RWPE2 (cell line): Measurements from ENCODE around the gene SPCS1.
"Not testable (repeated sequence)": the region's sequence is repeated elsewhere in the genome, so short reads cannot be mapped to it uniquely, and the experiment has no call there.

Source experiments
- ATAC-seq: fragments of 200-7000 bp; cut with Tn5 transposase; 3 replicates; pipeline ENCODE4 v1.9.1; 2021; ENCODE audit warnings: low read depth
- DNase-seq: peaks from one replicate; pipeline ENCODE4 v3.0.0-alpha.2; 2020; ENCODE audit warnings: low spot score
- H3K27ac ChIP-seq: fragments of 450-650 bp; 2 replicates; pipeline ENCODE4 v1.5.1; 2017; ENCODE audit warnings: mild to moderate bottlenecking; ENCODE audit not compliant: poor library complexity, severe bottlenecking
- H3K27me3 ChIP-seq: fragments of 250-450 bp; sonication (Bioruptor Pico); 2 replicates; pipeline ENCODE4 v1.5.1; 2021; ENCODE audit warnings: mild to moderate bottlenecking, moderate library complexity; ENCODE audit not compliant: insufficient read depth, poor library complexity, severe bottlenecking
- H3K36me3 ChIP-seq: fragments of 250-450 bp; sonication (Bioruptor Pico); 2 replicates; pipeline ENCODE4 v1.5.1; 2020; ENCODE audit warnings: low read depth, mild to moderate bottlenecking, moderate library complexity
- H3K4me1 ChIP-seq: fragments of 250-450 bp; sonication (Bioruptor Pico); 2 replicates; pipeline ENCODE4 v1.5.1; 2021; ENCODE audit warnings: mild to moderate bottlenecking, moderate library complexity; ENCODE audit not compliant: insufficient read depth, poor library complexity, severe bottlenecking
- H3K4me3 ChIP-seq: fragments of 250-450 bp; sonication (Bioruptor Pico); 2 replicates; pipeline ENCODE4 v1.5.1; 2021; ENCODE audit warnings: mild to moderate bottlenecking, moderate library complexity; ENCODE audit not compliant: severe bottlenecking
- H3K9me3 ChIP-seq: fragments of 250-450 bp; sonication (Bioruptor Pico); 2 replicates; pipeline ENCODE4 v1.5.1; 2021; ENCODE audit warnings: mild to moderate bottlenecking, moderate library complexity; ENCODE audit not compliant: severe bottlenecking
- TF ChIP-seq, protein P1 (sequence below): fragments of 450-650 bp; IDR thresholded peaks from one replicate; pipeline ENCODE4 v1.5.1; 2017; ENCODE audit warnings: mild to moderate bottlenecking, moderate library complexity; ENCODE audit not compliant: poor library complexity, severe bottlenecking

Gene SPCS1

DNA sequence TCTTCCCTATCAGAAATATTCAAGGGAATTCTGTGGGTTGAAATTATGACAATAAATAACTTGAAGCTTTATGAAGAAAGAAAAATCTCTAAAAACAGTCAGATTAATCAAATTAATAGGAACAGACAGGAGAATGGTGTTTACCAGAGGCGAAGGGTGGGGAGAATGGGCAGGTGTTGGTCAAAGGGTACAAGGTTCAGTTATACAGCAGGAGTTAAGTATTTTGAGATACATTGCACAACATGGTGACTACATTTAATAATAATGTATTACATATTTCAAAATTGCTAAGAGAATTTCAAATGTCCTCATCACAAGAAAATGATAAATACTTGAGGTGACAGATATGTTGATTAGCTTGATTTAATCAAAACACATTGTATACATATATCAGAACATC is 18.6 kb downstream of the SPCS1 start:
- no peak for ATAC-seq
- Histone ChIP-seq H3K4me1 (no peaks in the 10 kb centered on the region), H3K27ac (no peak overlapping the region), H3K4me3 (no peak overlapping the region), H3K36me3 (peaks cover 16% of the 10 kb centered on the region), H3K27me3 (no peaks in the 10 kb centered on the region), H3K9me3 (no peaks in the 10 kb centered on the region)
- TF ChIP-seq, protein P1, sequence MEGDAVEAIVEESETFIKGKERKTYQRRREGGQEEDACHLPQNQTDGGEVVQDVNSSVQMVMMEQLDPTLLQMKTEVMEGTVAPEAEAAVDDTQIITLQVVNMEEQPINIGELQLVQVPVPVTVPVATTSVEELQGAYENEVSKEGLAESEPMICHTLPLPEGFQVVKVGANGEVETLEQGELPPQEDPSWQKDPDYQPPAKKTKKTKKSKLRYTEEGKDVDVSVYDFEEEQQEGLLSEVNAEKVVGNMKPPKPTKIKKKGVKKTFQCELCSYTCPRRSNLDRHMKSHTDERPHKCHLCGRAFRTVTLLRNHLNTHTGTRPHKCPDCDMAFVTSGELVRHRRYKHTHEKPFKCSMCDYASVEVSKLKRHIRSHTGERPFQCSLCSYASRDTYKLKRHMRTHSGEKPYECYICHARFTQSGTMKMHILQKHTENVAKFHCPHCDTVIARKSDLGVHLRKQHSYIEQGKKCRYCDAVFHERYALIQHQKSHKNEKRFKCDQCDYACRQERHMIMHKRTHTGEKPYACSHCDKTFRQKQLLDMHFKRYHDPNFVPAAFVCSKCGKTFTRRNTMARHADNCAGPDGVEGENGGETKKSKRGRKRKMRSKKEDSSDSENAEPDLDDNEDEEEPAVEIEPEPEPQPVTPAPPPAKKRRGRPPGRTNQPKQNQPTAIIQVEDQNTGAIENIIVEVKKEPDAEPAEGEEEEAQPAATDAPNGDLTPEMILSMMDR: no peak
- DNase-seq: no peak

DNA sequence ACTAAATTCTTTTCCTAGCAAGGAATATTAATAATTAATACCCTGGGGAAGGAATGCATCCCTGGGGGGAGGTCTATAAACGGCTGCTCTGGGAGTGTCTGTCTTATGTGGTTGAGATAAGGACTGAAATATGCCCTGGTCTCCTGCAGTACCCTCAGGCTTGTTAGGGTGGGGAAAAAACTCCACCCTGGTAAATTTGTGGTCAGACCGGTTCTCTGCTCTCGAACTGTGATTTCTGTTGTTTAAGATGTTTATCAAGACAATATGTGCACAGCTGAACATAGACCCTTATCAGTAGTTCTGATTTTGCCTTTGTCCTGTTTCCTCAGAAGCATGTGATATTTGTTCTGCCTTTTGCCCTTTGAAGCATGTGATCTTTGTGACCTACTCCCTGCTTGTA is 22.8 kb downstream of the SPCS1 start:
- peaks cover 45% of the 10 kb centered on the region for H3K36me3 ChIP-seq
- not testable (repeated sequence) for ATAC-seq, H3K27me3 ChIP-seq, H3K27ac ChIP-seq, H3K4me1 ChIP-seq, H3K9me3 ChIP-seq, DNase-seq, H3K4me3 ChIP-seq

DNA sequence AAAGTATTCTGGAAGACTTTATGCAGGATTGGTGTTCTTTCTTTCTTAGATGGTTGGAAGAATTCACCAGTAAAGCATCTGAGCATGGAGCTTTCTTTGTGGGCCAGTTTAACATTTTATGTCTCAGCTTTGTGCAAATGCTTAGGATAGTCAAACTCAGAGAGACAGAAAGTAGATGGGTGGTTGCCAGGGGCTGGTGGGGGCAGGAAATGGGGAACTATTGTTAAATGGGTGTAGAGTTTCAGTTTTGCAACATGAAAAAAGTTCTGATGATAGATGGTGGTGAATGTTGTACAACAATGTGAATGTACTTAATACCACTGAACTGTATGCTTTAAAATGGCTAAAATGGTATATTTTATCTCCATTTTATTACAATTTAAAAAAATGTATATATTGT is 24.8 kb downstream of the SPCS1 start:
- Histone ChIP-seq H3K4me1 (no peaks in the 10 kb centered on the region), H3K36me3 (peaks cover 53% of the 10 kb centered on the region), H3K9me3 (no peaks in the 10 kb centered on the region), H3K4me3 (no peak overlapping the region), H3K27ac (no peak overlapping the region), H3K27me3 (no peaks in the 10 kb centered on the region)
- TF ChIP-seq, protein P1: no peak
- DNase-seq: no peak
- ATAC-seq: no peak

DNA sequence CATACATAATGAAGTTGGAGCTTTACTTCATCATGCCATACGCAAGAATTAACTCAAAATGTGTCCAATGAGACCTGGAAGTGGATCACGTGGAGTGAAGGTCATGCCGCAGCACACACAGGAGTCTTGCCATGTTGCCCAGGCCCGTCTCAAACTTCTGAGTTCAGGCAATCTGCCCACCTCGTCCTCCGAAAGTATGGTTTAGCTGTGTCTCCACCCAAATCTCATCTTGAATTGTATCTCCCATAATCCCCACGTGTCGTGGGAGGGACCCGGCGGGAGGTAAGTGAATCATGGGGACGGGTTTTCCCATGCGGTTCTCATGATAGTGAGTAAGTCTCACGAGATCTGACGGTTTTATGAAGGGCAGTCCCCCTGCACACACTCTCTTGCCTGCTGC is 25.7 kb downstream of the SPCS1 start:
- H3K27me3 ChIP-seq: no peaks in the 10 kb centered on the region

DNA sequence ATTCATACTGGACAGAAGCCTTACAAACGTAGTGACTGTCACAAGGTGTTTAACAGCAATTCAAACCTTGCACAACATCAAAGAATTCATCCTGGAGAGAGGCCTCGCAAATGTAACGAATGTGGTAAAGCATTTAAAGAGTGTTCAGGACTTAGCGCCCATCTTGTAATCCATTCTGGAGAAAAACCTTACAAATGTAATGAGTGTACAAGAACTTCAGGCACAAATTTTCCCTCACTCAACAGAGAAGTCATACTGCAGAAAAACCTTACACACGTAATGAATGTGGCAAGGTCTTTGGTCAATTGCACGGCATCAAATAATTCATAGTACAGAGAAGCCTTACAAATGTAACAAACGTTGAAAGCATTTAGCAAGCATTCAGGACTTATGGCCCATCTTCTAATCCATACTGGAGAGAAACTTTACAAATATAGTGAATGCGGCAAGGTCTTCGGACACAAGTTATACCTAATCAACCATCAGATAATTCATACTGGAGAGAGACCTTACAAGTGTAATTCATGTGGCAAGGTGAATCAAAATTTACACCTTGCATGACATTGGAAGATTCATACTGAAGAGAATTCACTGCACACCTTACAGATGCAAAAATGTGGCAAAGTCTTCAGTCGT is 27.5 kb downstream of the SPCS1 start:
- no peak overlapping the region for H3K27ac ChIP-seq
- no peak overlapping the region for H3K4me3 ChIP-seq
- peaks cover 71% of the 10 kb centered on the region for H3K36me3 ChIP-seq
- no peak for DNase-seq
- TF ChIP-seq, protein P1: no peak
- no peak for ATAC-seq
- H3K27me3 ChIP-seq: no peaks in the 10 kb centered on the region
- H3K4me1 ChIP-seq: no peaks in the 10 kb centered on the region
- H3K9me3 ChIP-seq: no peaks in the 10 kb centered on the region

More for the DNA sequence above, 25.7 kb downstream of the SPCS1 start:
- H3K4me3 ChIP-seq: no peak overlapping the region
- DNase-seq: no peak
- no peak for ATAC-seq
- no peak overlapping the region for H3K27ac ChIP-seq
- peaks cover 62% of the 10 kb centered on the region for H3K36me3 ChIP-seq
- H3K4me1 ChIP-seq: no peaks in the 10 kb centered on the region
- no peaks in the 10 kb centered on the region for H3K9me3 ChIP-seq
- TF ChIP-seq, protein P1: no peak
